SK-N-SH (cell line): ENCODE measurements around the gene SHANK2. TPM values are rescaled to one million over a fixed set of nuclear protein-coding genes. Genes with fewer than 3 reads are reported as not detected.

Experiments
- CTCF ChIA-PET: fragments of 300-600, 350-600 bp; formaldehyde crosslinking; extraction: SDS; loops from one replicate; lab custom pipeline; 2021; lab: Yijun Ruan, JAX
- POLR2A ChIA-PET: fragments of 350-600 bp; sonication (Branson Sonifier 250); formaldehyde crosslinking; extraction: SDS; loops from one replicate; lab custom pipeline; 2020; ENCODE audit warnings: antibody characterized with exemption, inconsistent platforms; lab: Yijun Ruan, JAX
- DNase-seq: peaks from one replicate; pipeline ENCODE4 v3.0.0; 2012
- H2AFZ ChIP-seq: fragments of 200-600 bp; sonication (generic); 2 replicates; pipeline ENCODE4 v1.8.1; 2016; ENCODE audit warnings: antibody characterized with exemption, mild to moderate bottlenecking, low read depth
- H3F3A ChIP-seq: fragments of 200-600 bp; sonication (generic); replicated peaks from 2 replicates; pipeline ENCODE3; 2016; ENCODE audit warnings: antibody characterized with exemption, mild to moderate bottlenecking; ENCODE audit not compliant: insufficient read depth
- H3K27ac ChIP-seq, 2 experiments: fragments of 200-500 bp in 1 of 2; fragments of 200-600 bp in 1 of 2; sonication (Bioruptor generic) in 1 of 2; sonication (generic), shearing (Covaris generic) in 1 of 2; 2 replicates each; pipeline versions ENCODE4 v1.5.1 to v1.6.1; 2014 to 2016; ENCODE audit warnings: low read depth in 2 of 2, inconsistent platforms in 1 of 2, low read length in 1 of 2, mild to moderate bottlenecking in 1 of 2, mixed read lengths in 1 of 2
- H3K27me3 ChIP-seq: fragments of 200-600 bp; sonication (generic), shearing (Covaris generic); 2 replicates; pipeline ENCODE4 v1.6.1; 2016; ENCODE audit warnings: mixed run types; ENCODE audit not compliant: insufficient read depth
- H3K36me3 ChIP-seq, 2 experiments: fragments of 200-500 bp in 1 of 2; fragments of 200-600 bp in 1 of 2; sonication (Bioruptor generic) in 1 of 2; sonication (generic) in 1 of 2; replicated peaks in 1 of 2; 2 replicates each; pipeline versions ENCODE3 to v1.5.1; 2014 to 2016; ENCODE audit warnings: low read length in 1 of 2, mild to moderate bottlenecking in 1 of 2; ENCODE audit not compliant: insufficient read depth in 2 of 2, control insufficient read depth in 1 of 2
- H3K4me1 ChIP-seq, 2 experiments: fragments of 200-500 bp in 1 of 2; fragments of 200-600 bp in 1 of 2; sonication (Bioruptor generic) in 1 of 2; sonication (generic), shearing (Covaris generic) in 1 of 2; 2 replicates each; pipeline versions ENCODE4 v1.5.1 to v1.6.1; 2014 to 2016; ENCODE audit warnings: low read depth in 1 of 2, low read length in 1 of 2, mixed run types in 1 of 2; ENCODE audit not compliant: insufficient read depth in 2 of 2, control insufficient read depth in 1 of 2
- H3K4me2 ChIP-seq: fragments of 200-600 bp; sonication (generic), shearing (Covaris generic); 2 replicates; pipeline ENCODE4 v1.6.1; 2017; ENCODE audit warnings: mixed run types
- H3K4me3 ChIP-seq, 2 experiments: fragments of 200-500 bp in 1 of 2; fragments of 200-600 bp in 1 of 2; sonication (Bioruptor generic) in 1 of 2; sonication (generic), shearing (Covaris generic) in 1 of 2; 2 replicates each; pipeline versions ENCODE4 v1.5.1 to v1.8.1; 2014 to 2016; ENCODE audit warnings: low read depth in 2 of 2, inconsistent platforms in 1 of 2, low read length in 1 of 2, mild to moderate bottlenecking in 1 of 2, mixed read lengths in 1 of 2, moderate library complexity in 1 of 2
- H3K79me2 ChIP-seq: fragments of 200-600 bp; sonication (generic); 2 replicates; pipeline ENCODE4 v1.8.1; 2017; ENCODE audit warnings: mild to moderate bottlenecking; ENCODE audit not compliant: insufficient read depth
- H3K9ac ChIP-seq: fragments of 200-600 bp; sonication (generic); 2 replicates; pipeline ENCODE4 v1.6.1; 2017; ENCODE audit warnings: mixed run types
- H3K9me2 ChIP-seq: fragments of 200-600 bp; sonication (generic); 2 replicates; pipeline ENCODE4 v1.6.1; 2017; ENCODE audit warnings: mixed run types
- H3K9me3 ChIP-seq: fragments of 200-600 bp; sonication (generic); 2 replicates; pipeline ENCODE4 v1.6.1; 2017; ENCODE audit warnings: mixed run types, mild to moderate bottlenecking, moderate library complexity
- H4K20me1 ChIP-seq: fragments of 200-600 bp; sonication (generic); 2 replicates; pipeline ENCODE4 v1.6.1; 2017; ENCODE audit warnings: mild to moderate bottlenecking, mixed run types; ENCODE audit not compliant: insufficient read depth
- FOSL2 ChIP-seq: IDR thresholded peaks from 2 replicates; pipeline ENCODE4 v1.4.0; 2012; ENCODE audit warnings: low read depth, mild to moderate bottlenecking, moderate library complexity, borderline replicate concordance
- FOXJ3 ChIP-seq: sonication (generic); formaldehyde crosslinking; IDR thresholded peaks from 2 replicates; pipeline ENCODE4 v1.5.1; 2020; ENCODE audit warnings: mild to moderate bottlenecking, missing genetic modification reagents
- GABPA ChIP-seq: IDR thresholded peaks from 2 replicates; pipeline ENCODE4 v1.4.0; 2012; ENCODE audit warnings: low read depth, mild to moderate bottlenecking
- JUND ChIP-seq: IDR thresholded peaks from 2 replicates; pipeline ENCODE4 v1.4.0; 2012
- MXI1 ChIP-seq: IDR thresholded peaks from 2 replicates; pipeline ENCODE4 v1.6.1; 2012; ENCODE audit warnings: mild to moderate bottlenecking, low read depth, low read length, improper control_type of control experiment
- NFIC ChIP-seq: IDR thresholded peaks from 2 replicates; pipeline ENCODE4 v1.4.0; 2012; ENCODE audit warnings: borderline replicate concordance
- POLR2AphosphoS5 ChIP-seq: IDR thresholded peaks from 2 replicates; pipeline ENCODE4 v1.6.1; 2012; ENCODE audit warnings: low read depth, low read length
- RCOR1 ChIP-seq: fragments of 150-350 bp; IDR thresholded peaks from 2 replicates; pipeline ENCODE4 v1.6.1; 2017; ENCODE audit warnings: antibody characterized with exemption, low read length
- TAF1 ChIP-seq: IDR thresholded peaks from 2 replicates; pipeline ENCODE4 v1.6.1; 2012; ENCODE audit warnings: low read depth, mild to moderate bottlenecking, low read length, moderate library complexity, borderline replicate concordance
- WGBS: methylation state at CpG from one replicate; pipeline ENCODE4 v1.1.6; 2017; ENCODE audit warnings: low lambda C conversion rate; 5-methylcytosine and 5-hydroxymethylcytosine counted together
- polyA plus RNA-seq, 3 experiments: library from polyadenylated mRNA; depleted of rRNA; stranded (reverse); fragments of >200 nt; gene quantifications; 2 replicates each; pipeline ENCODE4 v1.2.3, GENCODE V29; 2012
- TF ChIP-seq, protein P1 (sequence below): IDR thresholded peaks from 2 replicates; pipeline ENCODE4; 2012

SHANK2 gene
- polyA plus RNA-seq, 1 of the 3 experiments (the other 2 are of a cell fraction): under 0.01 TPM

DNA sequence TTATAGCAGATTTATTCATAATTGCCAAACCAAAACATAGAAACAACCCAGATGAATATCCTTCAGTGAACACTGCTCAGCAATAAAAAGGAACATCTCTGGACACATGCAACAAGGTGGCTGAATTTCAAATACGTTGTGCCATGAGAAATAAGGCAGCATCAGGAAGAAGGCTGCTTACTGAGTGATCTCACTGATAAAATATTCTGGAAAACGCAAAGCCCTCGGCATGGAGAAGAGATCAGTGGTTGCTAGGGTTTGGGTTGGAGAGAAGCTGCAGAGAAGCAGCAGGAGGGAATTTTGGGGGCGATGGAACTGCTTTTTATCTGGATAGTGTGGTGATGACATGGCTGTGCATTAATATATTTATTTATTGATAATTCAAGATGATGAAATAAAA, 11.0 kb upstream of the SHANK2 start:
- no peaks in the 10 kb centered on the region for H3K9me2 ChIP-seq
- TF ChIP-seq, protein P1, sequence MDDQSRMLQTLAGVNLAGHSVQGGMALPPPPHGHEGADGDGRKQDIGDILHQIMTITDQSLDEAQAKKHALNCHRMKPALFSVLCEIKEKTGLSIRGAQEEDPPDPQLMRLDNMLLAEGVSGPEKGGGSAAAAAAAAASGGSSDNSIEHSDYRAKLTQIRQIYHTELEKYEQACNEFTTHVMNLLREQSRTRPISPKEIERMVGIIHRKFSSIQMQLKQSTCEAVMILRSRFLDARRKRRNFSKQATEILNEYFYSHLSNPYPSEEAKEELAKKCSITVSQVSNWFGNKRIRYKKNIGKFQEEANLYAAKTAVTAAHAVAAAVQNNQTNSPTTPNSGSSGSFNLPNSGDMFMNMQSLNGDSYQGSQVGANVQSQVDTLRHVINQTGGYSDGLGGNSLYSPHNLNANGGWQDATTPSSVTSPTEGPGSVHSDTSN: no peak
- no peaks in the 10 kb centered on the region for H3F3A ChIP-seq
- H3K27ac ChIP-seq: no peak overlapping the region
- H3K9me3 ChIP-seq: no peaks in the 10 kb centered on the region
- H3K4me2 ChIP-seq: no peak overlapping the region
- no peaks in the 10 kb centered on the region for H3K79me2 ChIP-seq
- H3K36me3 ChIP-seq: no peaks in the 10 kb centered on the region
- no peak overlapping the region for H3K4me3 ChIP-seq
- H3K4me1 ChIP-seq: peaks cover 0 to 3% of the 10 kb centered on the region in 2 experiments; a peak in 1 of 4 replicates
- no peak overlapping the region for H3K9ac ChIP-seq
- DNase-seq: no peak
- WGBS: 23% methylated on average over 4 of the region's 4 CpGs
- ChIA-PET CTCF (interaction anchor here (1.2 kb wide), 1 partner anchor 12 kb away, joined by 3 read pairs; no protein-coding TSS in a partner anchor), POLR2A (no interaction called here)
- no peaks in the 10 kb centered on the region for H4K20me1 ChIP-seq
- H3K27me3 ChIP-seq: no peaks in the 10 kb centered on the region
- no peak overlapping the region for H2AFZ ChIP-seq

DNA sequence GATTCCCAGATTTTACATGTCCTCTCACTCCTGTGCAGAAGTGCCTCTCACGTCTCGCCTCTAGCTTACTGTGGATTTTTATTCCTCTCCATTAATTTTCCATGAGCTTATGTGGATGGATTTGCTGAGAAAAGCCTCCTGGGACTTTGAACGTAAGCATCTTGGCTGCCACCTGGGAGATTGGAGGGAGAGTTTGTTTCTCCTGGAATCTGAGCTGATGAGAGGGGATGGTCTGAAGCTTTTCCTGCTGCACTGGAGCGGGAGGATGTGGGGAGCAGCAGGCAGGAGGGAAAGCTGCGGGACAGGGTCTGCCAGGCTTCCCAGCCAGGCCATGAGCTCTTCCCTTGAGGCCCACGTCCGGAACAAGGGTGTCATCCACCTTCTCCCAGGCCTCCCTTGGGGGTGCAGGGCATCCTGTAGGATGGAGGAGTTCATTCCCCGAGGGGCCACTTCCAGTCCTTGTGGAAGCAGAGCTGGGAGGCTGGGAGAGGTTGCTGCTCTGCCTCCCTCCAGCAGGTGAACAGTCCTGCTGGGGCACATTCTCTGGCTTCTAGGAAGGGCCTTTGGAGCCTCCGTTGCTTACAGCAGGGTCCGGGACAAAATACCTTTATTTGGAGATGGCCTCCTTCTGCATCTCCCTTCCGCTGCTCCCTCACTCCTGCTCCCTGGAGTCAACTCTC, 3.6 kb upstream of the SHANK2 start:
- peaks cover 0 to 2% of the 10 kb centered on the region in 2 experiments; a peak in 1 of 4 replicates for H3K4me1 ChIP-seq
- no peaks in the 10 kb centered on the region for H3K9me2 ChIP-seq
- H3K36me3 ChIP-seq: no peaks in the 10 kb centered on the region
- no peaks in the 10 kb centered on the region for H3K9me3 ChIP-seq
- CTCF ChIA-PET: interaction anchor here (1.6 kb wide), 1 partner anchor 169 kb away, joined by 5 read pairs; no protein-coding TSS in a partner anchor
- H3K79me2 ChIP-seq: no peaks in the 10 kb centered on the region
- H4K20me1 ChIP-seq: no peaks in the 10 kb centered on the region
- H3K9ac ChIP-seq: no peak overlapping the region
- H3K27me3 ChIP-seq: no peaks in the 10 kb centered on the region
- H3K4me2 ChIP-seq: no peak overlapping the region
- H2AFZ ChIP-seq: no peak overlapping the region
- H3F3A ChIP-seq: no peaks in the 10 kb centered on the region
- DNase-seq: no peak
- TF ChIP-seq MXI1 (no peak), FOXJ3 (CRISPR knock-in tag) (no peak), RCOR1 (no peak), FOSL2 (no peak), NFIC (no peak), POLR2AphosphoS5 (no peak), GABPA (no peak), JUND (no peak), TAF1 (no peak)
- TF ChIP-seq, protein P1: no peak
- TF ChIP-seq, all 33 proteins: peak for 0
- no peak overlapping the region for H3K4me3 ChIP-seq
- 41% methylated on average over 7 of the region's 11 CpGs for WGBS
- H3K27ac ChIP-seq: no peak overlapping the region
- POLR2A ChIA-PET: no interaction called here
